Smooth muscle cell of the brain vasculature (primary cell): ENCODE measurements around the gene LRIT3.

ENCODE experiments used
- DNase-seq: peaks from one replicate; pipeline ENCODE4 v3.0.0-alpha.2; 2012; ENCODE audit warnings: low read depth, low spot score

LRIT3 gene

DNA sequence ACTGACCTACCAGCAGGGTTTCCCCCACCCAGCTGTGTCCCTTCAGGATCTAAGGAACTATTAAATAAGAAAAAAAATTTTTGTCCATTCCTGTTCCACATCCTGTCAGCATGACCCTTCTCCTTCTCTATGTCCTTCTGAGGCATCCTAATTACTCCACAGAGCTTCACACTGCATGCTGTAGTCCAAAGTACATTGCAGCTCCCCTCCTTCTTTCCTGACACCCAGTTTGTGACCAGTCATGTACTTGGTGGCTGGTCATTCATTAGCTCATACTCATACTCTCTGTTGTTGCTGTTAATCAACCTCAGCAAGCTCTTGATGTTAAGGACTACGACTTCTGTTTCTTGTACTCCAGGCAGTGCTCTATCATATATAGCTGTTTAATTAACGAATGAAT lies 62.3 kb downstream of the LRIT3 start:
- no peak for DNase-seq

- DNase-seq: no peak
Measured at GRCh38 chr4:109912706-109913595, 65.0 kb downstream of the LRIT3 start, which contains the start of gene EGF. Gene EGF, plus strand, starts transcription at chr4:109912883. Its CDS starts 453 bp downstream, at chr4:109913336.

DNA sequence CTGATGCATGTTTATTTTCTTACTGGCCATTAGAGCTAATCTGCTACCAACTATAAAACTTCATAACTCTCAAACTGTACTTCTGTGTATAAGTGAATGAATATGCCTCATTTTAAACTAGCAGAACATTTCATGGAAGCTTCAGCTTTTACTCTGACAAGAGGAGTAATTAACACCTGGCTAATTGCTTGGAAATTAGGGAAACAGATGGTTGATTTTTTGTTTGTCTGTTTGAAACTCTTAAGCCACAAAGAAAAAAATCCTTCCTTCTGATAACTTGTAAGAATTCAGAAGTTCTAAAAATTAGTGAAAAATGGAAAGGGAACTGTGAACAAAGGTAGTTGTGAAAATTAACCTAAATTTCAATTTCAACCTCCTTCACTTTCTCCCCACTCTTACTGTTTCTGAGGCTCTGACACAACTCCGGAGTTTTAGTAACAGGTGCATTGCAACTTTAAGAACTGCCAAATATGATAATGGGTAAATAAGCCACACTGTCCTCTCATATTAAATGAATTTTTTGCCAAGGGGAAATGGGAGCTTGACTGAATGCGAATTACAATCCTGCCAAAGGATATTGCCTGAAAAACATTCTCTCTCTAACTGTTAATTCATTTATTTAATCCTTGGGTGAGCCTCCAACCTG lies 65.8 kb downstream of the LRIT3 start:
- no peak for DNase-seq

DNA sequence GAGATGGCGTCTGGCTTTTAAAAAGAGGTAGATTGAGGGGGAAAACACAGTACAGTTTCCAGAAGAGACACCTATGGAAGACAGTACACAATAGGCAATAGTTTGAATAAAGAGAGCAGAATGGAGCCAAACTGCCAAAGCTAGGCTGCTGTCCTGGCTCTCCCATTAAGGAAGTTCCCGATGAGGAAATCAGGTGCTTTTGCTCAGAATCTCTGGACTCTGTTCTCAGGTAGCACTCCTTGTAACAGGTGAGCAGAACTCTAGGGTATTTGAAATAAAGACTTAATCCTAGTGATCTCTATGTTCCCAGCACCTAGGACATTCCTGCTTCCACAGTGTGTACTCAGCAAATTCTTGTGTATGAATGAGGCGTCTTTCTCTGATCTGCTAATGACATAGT lies 66.4 kb downstream of the LRIT3 start:
- no peak for DNase-seq

GRCh38 chr4:109915385-109916026 lies 67.6 kb downstream of the LRIT3 start:
- DNase-seq: no peak

- DNase-seq: no peak
Measured at GRCh38 chr4:109916027-109916409, 68.1 kb downstream of the LRIT3 start.

- DNase-seq: no peak
Measured at GRCh38 chr4:109921384-109921808, 73.5 kb downstream of the LRIT3 start.
